GM19397 (cell line): ENCODE data around the gene KPNB1.

ENCODE experiments used
- ATAC-seq: cut with Tn5 transposase; IDR thresholded peaks from one replicate; pipeline ENCODE4 v1.9.1; 2021; ENCODE audit warnings: mild to moderate bottlenecking, moderate library complexity; ENCODE audit not compliant: unreplicated experiment

KPNB1 gene

GRCh38 chr17:47696717-47697642 is 47.3 kb downstream of the KPNB1 start:
- no peak for ATAC-seq

GRCh38 chr17:47697906-47698711 is 48.4 kb downstream of the KPNB1 start:
- ATAC-seq = no peak

- no peak for ATAC-seq
Observed at GRCh38 chr17:47698749-47699535, 49.2 kb downstream of the KPNB1 start.

GRCh38 chr17:47699536-47699840 is 49.8 kb downstream of the KPNB1 start:
- no peak for ATAC-seq

GRCh38 chr17:47700471-47701449 is 51.0 kb downstream of the KPNB1 start:
- no peak for ATAC-seq

- no peak for ATAC-seq
Observed at GRCh38 chr17:47701608-47702007, 51.9 kb downstream of the KPNB1 start.

- no peak for ATAC-seq
Observed at GRCh38 chr17:47702391-47702995, 52.8 kb downstream of the KPNB1 start.

- no peak for ATAC-seq
Observed at GRCh38 chr17:47703191-47703591, 53.5 kb downstream of the KPNB1 start.

GRCh38 chr17:47703671-47704070 is 54.0 kb downstream of the KPNB1 start:
- ATAC-seq = no peak

- ATAC-seq = no peak
Observed at GRCh38 chr17:47704116-47704515, 54.4 kb downstream of the KPNB1 start.

GRCh38 chr17:47704736-47705135 is 55.0 kb downstream of the KPNB1 start:
- no peak for ATAC-seq

- ATAC-seq = no peak
Observed at GRCh38 chr17:47705536-47706530, 56.1 kb downstream of the KPNB1 start.

- no peak for ATAC-seq
Observed at GRCh38 chr17:47707056-47707804, 57.5 kb downstream of the KPNB1 start.

- no peak for ATAC-seq
Observed at GRCh38 chr17:47707884-47708283, 58.2 kb downstream of the KPNB1 start.

GRCh38 chr17:47708312-47708863 is 58.7 kb downstream of the KPNB1 start:
- no peak for ATAC-seq

- no peak for ATAC-seq
Observed at GRCh38 chr17:47708864-47709541, 59.3 kb downstream of the KPNB1 start.

GRCh38 chr17:47709594-47709993 is 59.9 kb downstream of the KPNB1 start:
- no peak for ATAC-seq
